ENCODE measurements around the gene SCMH1.

The SCMH1 gene

DNA sequence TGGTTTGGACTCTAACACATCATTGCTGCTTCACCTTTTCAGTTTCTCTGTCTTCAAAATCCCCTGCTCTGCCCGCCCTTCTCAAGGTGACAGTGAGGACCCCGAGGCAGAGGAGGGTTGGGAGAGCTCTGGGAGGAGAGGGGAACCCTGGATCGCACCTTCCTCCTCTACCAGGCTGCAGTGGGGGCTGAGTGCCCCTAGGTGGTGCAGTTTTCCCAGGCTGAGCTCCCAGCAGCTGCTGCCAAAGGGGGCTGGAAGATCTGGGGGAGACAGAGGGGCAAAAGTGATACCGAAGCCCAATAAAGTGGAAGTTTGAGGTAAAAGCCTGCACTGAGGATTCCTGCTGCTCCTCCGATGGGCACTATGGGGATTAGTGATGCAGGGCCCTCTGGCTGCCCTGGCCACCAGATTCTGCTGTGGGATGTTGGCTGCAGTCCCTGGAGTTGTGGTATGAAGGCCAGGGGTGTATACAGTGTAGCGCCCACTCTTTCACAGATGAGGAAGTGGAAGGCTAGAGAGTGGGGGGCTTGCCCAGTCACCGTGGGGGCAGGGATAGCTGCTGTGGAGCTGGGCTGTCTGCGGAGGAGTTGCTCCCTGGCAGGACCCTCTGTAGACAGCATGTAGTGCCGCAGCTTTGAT is 40.7 kb upstream of the SCMH1 start:
- TF ChIP-seq, protein P1, sequence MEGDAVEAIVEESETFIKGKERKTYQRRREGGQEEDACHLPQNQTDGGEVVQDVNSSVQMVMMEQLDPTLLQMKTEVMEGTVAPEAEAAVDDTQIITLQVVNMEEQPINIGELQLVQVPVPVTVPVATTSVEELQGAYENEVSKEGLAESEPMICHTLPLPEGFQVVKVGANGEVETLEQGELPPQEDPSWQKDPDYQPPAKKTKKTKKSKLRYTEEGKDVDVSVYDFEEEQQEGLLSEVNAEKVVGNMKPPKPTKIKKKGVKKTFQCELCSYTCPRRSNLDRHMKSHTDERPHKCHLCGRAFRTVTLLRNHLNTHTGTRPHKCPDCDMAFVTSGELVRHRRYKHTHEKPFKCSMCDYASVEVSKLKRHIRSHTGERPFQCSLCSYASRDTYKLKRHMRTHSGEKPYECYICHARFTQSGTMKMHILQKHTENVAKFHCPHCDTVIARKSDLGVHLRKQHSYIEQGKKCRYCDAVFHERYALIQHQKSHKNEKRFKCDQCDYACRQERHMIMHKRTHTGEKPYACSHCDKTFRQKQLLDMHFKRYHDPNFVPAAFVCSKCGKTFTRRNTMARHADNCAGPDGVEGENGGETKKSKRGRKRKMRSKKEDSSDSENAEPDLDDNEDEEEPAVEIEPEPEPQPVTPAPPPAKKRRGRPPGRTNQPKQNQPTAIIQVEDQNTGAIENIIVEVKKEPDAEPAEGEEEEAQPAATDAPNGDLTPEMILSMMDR (IDR thresholded peaks at IDR 0.05; ENCODE audit: extremely low read depth, missing control alignments) = peak; percentile 86
- DNase-seq (ENCODE audit: low spot score) = peak; percentile 51

DNA sequence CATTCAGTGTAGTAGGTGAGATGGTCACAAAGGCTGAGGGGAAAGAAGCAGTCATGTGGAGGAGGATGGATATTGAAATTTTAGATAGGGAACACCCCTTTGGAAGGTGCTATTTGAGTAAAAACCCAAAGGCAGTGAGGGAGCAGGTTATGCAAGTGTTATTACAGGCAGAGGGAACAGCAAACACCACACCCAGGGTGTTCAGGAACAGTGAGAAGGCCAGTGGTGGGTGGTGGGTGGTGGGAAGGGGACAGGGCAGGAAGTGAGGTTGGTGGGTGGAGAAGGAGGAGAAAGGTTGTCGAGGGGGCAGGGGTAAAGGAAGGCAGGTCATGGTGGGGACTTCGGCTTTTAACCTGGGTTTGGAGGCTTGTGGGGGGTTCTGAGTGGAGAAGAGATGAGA is 39.2 kb upstream of the SCMH1 start:
- TF ChIP-seq, protein P1 (IDR thresholded peaks at IDR 0.05; ENCODE audit: extremely low read depth, missing control alignments) = no peak
- DNase-seq (ENCODE audit: low spot score) = no peak

DNA sequence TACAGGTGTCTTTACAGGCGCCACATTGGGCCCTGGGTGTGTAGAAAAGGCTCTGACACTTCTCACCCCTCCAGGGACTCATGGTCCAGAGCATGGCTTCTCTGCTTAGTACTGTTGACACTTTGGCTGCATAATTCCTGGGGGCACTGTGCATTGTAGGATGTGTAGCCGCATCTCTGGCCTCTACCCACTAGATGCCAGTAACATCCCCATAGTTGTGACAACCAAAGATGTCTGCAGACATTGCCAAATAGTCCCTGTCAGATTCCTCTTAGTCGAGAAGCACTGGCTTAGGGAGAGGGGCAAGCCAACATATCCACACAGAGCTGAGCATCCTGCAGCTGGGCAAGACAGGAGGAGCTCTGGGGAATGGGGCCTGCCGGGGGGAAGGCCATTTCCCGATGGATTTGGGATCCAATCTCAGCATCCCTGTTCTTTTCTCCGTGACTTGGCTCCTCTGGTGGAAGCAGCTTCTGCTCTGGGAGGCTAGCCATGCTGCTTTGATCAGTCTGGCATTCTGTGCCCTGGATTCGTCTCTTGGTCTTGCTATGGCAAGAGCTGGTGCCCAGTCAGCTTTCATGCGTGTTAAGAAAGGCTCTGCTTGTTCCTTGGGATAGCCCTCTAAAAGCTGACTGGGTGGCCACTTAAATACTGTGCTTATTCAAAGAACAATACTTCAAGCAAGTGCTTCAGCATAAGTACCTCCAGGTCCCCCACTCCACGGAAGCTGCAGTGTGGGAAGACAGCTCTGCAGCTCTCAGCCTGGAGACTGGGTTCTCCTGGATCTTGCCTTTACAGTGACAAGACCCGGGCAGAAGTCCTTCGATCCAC is 38.3 kb upstream of the SCMH1 start:
- TF ChIP-seq, protein P1 (IDR thresholded peaks at IDR 0.05; ENCODE audit: extremely low read depth, missing control alignments) = no peak
- no peak for DNase-seq (ENCODE audit: low spot score)

DNA sequence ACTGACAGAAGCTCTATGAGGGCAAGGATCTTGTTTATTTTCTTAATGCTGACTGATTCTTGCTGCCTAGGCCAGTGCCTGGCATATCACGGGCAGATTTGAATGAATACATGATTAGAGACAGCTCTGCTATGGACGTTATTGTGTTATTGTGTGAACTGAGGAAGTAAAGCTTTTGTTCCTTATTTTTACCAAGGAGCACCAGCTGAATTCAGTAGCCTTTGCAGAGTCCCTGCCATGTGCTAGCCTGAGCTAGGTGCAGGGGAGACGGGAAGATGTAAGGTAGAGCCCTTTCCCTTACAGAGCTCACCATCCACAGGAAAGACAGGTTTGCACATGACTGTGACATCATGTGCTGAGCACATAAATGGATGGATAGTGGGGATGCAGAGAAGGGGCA is 36.0 kb upstream of the SCMH1 start:
- no peak for DNase-seq (ENCODE audit: low spot score)
- TF ChIP-seq, protein P1 (IDR thresholded peaks at IDR 0.05; ENCODE audit: extremely low read depth, missing control alignments) = no peak

DNA sequence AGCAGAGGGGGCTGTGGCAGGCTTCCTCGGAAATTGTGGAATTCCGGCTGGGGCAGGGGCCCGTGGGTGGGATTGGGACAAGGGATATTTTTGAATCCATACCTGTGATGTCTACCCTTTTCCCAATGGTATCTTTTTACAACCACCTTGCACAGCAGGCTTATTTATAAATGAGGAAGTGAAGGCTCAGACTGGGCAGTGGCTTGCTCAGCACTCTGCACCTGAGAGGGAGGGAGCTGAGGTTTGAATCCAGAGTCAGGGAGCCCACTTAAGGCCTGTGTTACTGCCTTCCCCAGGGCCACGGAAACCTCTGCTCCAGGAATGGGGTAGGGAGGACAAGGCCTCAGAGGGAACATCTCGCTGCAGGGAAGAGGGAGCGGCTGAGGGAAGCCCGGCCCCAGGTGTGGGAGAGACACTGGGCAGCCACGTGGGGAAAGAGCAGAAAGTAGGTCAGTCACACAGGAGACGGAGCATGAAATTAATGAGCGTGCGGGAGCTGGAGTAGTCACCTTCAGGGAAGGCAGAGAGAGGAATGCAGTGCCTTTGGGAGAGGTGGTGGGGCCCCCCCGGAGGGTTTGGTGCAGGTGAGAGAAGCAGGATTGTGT is 35.4 kb upstream of the SCMH1 start:
- no peak for DNase-seq (ENCODE audit: low spot score)

DNA sequence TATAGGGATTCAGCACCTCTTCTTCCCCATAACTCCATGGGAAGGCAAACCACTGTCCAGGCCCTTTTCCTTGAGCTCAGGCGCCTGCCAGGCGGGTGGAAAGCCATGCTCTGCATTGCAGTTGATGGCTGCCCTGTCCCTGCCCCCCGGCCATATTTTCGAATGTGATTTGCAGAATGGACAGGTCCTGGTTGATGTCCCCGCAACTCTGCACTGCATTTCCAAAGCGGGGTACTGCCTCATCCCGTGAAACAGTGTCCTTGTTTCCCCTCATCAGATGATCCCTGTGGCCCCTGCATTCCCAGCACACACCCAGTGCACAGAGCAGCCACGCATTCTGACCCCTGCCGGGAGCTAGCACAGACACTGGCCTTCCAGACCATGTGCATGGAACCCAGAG is 33.7 kb upstream of the SCMH1 start:
- no peak for DNase-seq (ENCODE audit: low spot score)
- TF ChIP-seq, protein P1 (IDR thresholded peaks at IDR 0.05; ENCODE audit: extremely low read depth, missing control alignments) = no peak

More for the DNA sequence above, 35.4 kb upstream of the SCMH1 start:
- TF ChIP-seq, protein P1 (IDR thresholded peaks at IDR 0.05; ENCODE audit: extremely low read depth, missing control alignments) = no peak
